ENCODE measurements around the gene PEX12. TPM values are rescaled to one million over a fixed set of nuclear protein-coding genes. Genes with fewer than 3 reads are reported as not detected.
"Not testable (repeated sequence)": the region's sequence is repeated elsewhere in the genome, so short reads cannot be mapped to it uniquely, and the experiment has no call there.

Gene PEX12
- total RNA-seq, 4 donors from 2014 or later = 3.8 to 7.7 (median 6.8) TPM

DNA sequence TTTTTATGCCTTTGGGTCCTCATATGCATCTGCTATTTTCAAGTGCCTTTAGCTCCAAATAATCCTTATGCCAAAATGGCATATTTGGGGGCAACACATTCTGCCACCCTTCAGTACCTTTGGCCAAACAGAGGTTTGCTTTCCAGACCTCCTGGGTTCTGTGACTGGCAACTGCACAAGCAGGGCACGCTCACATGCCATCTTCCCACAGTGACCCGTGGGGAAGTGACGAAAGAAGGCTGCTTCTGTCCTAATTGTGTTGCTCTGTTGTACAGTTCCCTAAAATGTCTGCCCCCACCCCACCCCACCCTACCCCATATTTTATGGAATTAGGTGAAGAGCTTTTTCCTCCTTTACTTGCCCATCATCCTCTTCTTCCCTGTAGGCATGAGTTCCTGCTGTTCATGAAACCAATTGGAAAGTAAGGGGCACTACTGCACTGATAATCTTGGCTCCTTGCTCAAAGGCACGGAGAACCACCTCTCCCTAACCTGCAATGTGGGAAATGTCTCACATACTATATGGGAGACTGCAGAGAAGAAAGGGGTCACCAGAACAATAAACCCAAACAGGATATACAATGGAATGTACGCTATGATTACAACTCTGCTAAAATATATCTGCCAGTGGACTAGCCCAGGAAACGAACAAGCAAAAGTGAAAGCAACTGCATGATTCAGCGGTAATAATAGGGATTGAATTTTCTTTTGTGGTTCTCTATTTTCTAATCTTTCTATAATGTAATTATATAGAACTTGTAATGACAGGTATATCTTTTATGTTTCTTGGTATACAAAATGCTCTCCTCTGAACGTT is 37.6 kb downstream of the PEX12 start:
- no peaks in the 10 kb centered on the region for H3K9me3 ChIP-seq
- ATAC-seq = peak; percentile 57

DNA sequence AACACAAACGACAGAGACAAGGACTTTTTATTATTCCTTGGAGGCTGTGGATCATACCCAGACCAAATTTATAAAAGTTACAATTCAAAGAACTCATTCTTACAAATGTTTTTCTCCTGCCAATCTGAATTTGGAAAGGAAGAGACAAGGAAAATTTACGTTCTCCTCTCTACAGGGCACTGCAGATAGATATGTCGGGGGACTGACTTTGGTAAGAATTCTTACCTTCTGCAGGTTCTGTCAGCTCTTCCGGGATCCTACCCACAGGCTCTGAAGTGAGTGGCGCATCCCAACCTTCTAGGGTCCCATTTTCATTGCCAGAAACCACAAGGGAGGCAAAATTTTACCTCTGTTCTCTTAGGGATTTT is 38.7 kb downstream of the PEX12 start:
- ATAC-seq = no peak
- WGBS, 2 donors (ENCODE audit: low coverage in 1 of 2) = 29 to 43% methylated on average over 4 to 5 of the region's 5 CpGs
- Histone ChIP-seq H3K36me3 (no peaks in the 10 kb centered on the region), H3K27me3 (peaks cover 19% of the 10 kb centered on the region), H3K27ac (peak overlapping the region in 1 of 4 donors; percentile 48), H3K4me1 (peaks cover 0 to 27% (median 0%) of the 10 kb centered on the region in 3 donors), H3K4me3 (no peak overlapping the region), H3K9me3 (no peaks in the 10 kb centered on the region)
- no peak for TF ChIP-seq CTCF (IDR thresholded peaks at IDR 0.05)

More for the DNA sequence above, 37.6 kb downstream of the PEX12 start:
- Histone ChIP-seq H3K4me1 (peaks cover 0 to 27% (median 0%) of the 10 kb centered on the region in 3 donors), H3K27ac (peak overlapping the region in 3 of 4 donors; percentile 27 to 61 (median 59)), H3K36me3 (no peaks in the 10 kb centered on the region), H3K4me3 (peak overlapping the region; percentile 31 to 32), H3K27me3 (peaks cover 23% of the 10 kb centered on the region)
- 40 to 42% methylated on average over 8 of the region's 8 CpGs for WGBS, 2 donors (ENCODE audit: low coverage in 1 of 2)
- no peak for TF ChIP-seq POLR2A (IDR thresholded peaks at IDR 0.05)
- no peak for TF ChIP-seq CTCF (IDR thresholded peaks at IDR 0.05)
- TF ChIP-seq POLR2AphosphoS5 (IDR thresholded peaks at IDR 0.05) = no peak
- no peak for TF ChIP-seq EP300 (IDR thresholded peaks at IDR 0.05)

- no peak for ATAC-seq
- WGBS, 2 donors (ENCODE audit: low coverage in 1 of 2) = 54 to 57% methylated on average over 2 of the region's 2 CpGs
- Histone ChIP-seq H3K27ac (peak within 1 kb of the TSS in 3 of 4 donors; percentile 10 to 42 (median 42)), H3K9me3 (no peaks in the 10 kb centered on the region), H3K4me1 (peaks cover 0 to 27% (median 0%) of the 10 kb centered on the region in 3 donors), H3K4me3 (no peak within 1 kb of the TSS), H3K27me3 (peaks cover 14% of the 10 kb centered on the region), H3K36me3 (no peaks in the 10 kb centered on the region)
- TF ChIP-seq POLR2A (IDR thresholded peaks at IDR 0.05) = no peak
- TF ChIP-seq EP300 (IDR thresholded peaks at IDR 0.05) = no peak
- TF ChIP-seq POLR2AphosphoS5 (IDR thresholded peaks at IDR 0.05) = no peak
- TF ChIP-seq CTCF (IDR thresholded peaks at IDR 0.05) = no peak
These were observed 40.7 kb downstream of the PEX12 start, which contains the start of gene SLFN12L for GRCh38 chr17:35537601-35538141. SLFN12L (minus strand) TSS chr17:35537678; CDS start chr17:35522364, 15,314 bp downstream.

DNA sequence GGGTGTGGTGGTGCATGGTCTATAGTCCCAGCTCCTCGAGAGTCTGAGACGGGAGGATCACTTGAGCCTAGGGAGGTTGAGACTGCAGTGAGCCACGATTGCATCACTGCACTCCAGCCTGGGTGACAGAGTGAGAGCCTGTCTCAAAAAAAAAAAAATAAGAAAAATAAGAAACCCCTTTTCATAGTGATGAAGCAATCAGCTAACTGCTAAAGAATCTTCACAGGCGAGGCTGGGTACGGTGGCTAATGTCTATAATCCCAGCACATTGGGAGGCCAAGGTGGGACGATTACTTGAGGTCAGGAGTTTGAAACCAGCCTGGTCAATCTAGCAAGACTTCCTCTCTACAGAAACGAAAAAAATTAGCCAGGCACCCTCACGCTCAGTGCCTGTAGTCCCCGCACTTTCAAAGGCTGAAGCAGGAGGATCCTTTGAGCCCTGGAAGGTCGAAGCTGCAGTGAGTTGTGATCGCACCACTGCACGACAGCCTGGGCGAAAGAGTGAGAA is 41.7 kb downstream of the PEX12 start:
- Histone ChIP-seq H3K27me3 (peaks cover 7% of the 10 kb centered on the region), H3K4me1 (peaks cover 0 to 27% (median 0%) of the 10 kb centered on the region in 3 donors), H3K9me3 (no peaks in the 10 kb centered on the region), H3K27ac (peak overlapping the region in 2 of 4 donors; percentile 10 to 42), H3K36me3 (no peaks in the 10 kb centered on the region), H3K4me3 (no peak overlapping the region)
- no peak for ATAC-seq
- TF ChIP-seq POLR2AphosphoS5 (IDR thresholded peaks at IDR 0.05) (no peak), CTCF (IDR thresholded peaks at IDR 0.05) (no peak), POLR2A (IDR thresholded peaks at IDR 0.05) (no peak), EP300 (IDR thresholded peaks at IDR 0.05) (no peak)
- WGBS, 2 donors (ENCODE audit: low coverage in 1 of 2) = 79 to 85% methylated on average over 9 to 11 of the region's 13 CpGs

- H3K4me3 ChIP-seq, H3K36me3 ChIP-seq, H3K27me3 ChIP-seq, H3K27ac ChIP-seq, ATAC-seq, H3K9me3 ChIP-seq: not testable (repeated sequence)
- peaks cover 0 to 23% (median 0%) of the 10 kb centered on the region in 3 donors for H3K4me1 ChIP-seq
- 95 to 100% methylated on average over 1 to 4 of the region's 9 CpGs for WGBS, 2 donors (ENCODE audit: low coverage in 1 of 2)
These were observed 43.0 kb downstream of the PEX12 start for GRCh38 chr17:35535406-35535805.
